ENCODE data around the gene PROM2.
"Not testable (repeated sequence)": the region's sequence is repeated elsewhere in the genome, so short reads cannot be mapped to it uniquely, and the experiment has no call there.

Gene PROM2

GRCh38 chr2:95274291-95275150 is at the start of gene PROM2:
Gene PROM2 (plus strand): TSS chr2:95274449. CDS start chr2:95274586, 137 bp downstream.
- DNase-seq: no peak

GRCh38 chr2:95225658-95226057 is 48.6 kb upstream of the PROM2 start:
- DNase-seq: no peak

- DNase-seq: no peak
Observed at GRCh38 chr2:95231723-95232122, 42.5 kb upstream of the PROM2 start.

- DNase-seq: no peak
Observed at GRCh38 chr2:95232232-95232631, 42.0 kb upstream of the PROM2 start.

GRCh38 chr2:95234286-95234785 is 39.9 kb upstream of the PROM2 start:
- DNase-seq: no peak

GRCh38 chr2:95234816-95235215 is 39.4 kb upstream of the PROM2 start:
- DNase-seq: no peak

GRCh38 chr2:95238131-95238530 is 36.1 kb upstream of the PROM2 start:
- DNase-seq: no peak

GRCh38 chr2:95240091-95240490 is 34.2 kb upstream of the PROM2 start:
- no peak for DNase-seq

GRCh38 chr2:95240556-95240955 is 33.7 kb upstream of the PROM2 start:
- DNase-seq: no peak

- not testable (repeated sequence) for DNase-seq
Observed at GRCh38 chr2:95242084-95242483, 32.2 kb upstream of the PROM2 start.

GRCh38 chr2:95258271-95258670 is 16.0 kb upstream of the PROM2 start:
- no peak for DNase-seq

GRCh38 chr2:95260028-95261023 is 13.9 kb upstream of the PROM2 start:
- no peak for DNase-seq

GRCh38 chr2:95261602-95262001 is 12.6 kb upstream of the PROM2 start:
- DNase-seq: no peak

- no peak for DNase-seq
Observed at GRCh38 chr2:95262896-95263542, 11.2 kb upstream of the PROM2 start.

GRCh38 chr2:95264624-95265023 is 9.6 kb upstream of the PROM2 start:
- no peak for DNase-seq

- DNase-seq: no peak
Observed at GRCh38 chr2:95265182-95265581, 9.1 kb upstream of the PROM2 start.

- no peak for DNase-seq
Observed at GRCh38 chr2:95266781-95267430, 7.3 kb upstream of the PROM2 start.

- no peak for DNase-seq
Observed at GRCh38 chr2:95267458-95268210, 6.6 kb upstream of the PROM2 start.

- DNase-seq: no peak
Observed at GRCh38 chr2:95268211-95269035, 5.8 kb upstream of the PROM2 start.

- no peak for DNase-seq
Observed at GRCh38 chr2:95269036-95269680, 5.1 kb upstream of the PROM2 start.
